Suppressor macrophage treated with lipopolysaccharide for 1 hour (primary cell): ENCODE measurements around the gene FNDC5.
A peak's percentile ranks its signal among the peaks of the same experiment; 100 is the strongest.

Experiments used
- DNase-seq, 3 donors: peaks; one replicate each; pipeline ENCODE4 v3.0.0-alpha.2; 2020 to 2022

FNDC5 gene

DNA sequence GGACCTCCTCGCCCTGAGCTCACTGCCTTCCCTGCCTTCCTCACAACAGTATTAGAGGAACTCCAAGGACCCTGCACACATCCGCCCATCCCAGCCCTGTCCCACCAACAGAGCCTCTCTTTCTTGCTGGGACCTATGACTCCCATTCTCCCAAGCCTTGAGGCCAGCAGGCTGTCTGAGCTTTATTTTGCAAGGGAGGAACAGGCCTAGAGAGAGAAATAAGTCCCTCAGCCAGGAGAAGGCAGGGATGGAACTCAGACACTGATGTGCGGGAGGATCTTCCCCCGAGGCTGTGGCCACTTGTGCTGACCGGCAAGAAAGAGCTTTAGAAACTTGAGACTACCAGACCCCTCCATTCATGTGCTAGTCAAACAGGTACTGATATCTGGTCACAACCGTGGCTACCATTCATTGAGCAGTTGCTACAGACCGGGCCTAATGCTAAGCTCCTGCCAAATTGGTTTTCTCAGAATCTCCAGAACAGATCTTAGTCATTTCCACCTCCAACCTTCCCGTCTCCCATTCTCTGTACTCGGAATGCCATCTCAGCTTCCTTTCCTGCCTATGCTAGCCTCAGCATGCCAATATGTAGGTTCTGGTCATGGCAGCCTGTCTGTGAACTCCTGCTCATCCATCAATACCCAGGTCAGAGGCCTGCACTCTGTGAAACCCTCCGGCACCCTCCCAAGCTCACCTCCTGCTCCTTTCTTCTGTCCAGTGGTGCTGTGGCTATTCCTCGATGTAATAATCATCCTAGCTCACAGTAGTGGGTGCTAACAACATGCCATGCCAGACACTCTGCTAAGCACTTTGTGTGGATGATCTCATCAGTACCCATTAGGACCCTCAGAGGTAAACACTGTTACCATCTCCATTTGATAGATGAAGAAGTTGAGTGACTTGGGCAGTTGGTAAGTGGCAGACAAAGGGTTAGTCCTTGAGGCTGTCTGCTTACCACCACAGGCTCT, 26.7 kb upstream of the FNDC5 start:
- DNase-seq = no peak

DNA sequence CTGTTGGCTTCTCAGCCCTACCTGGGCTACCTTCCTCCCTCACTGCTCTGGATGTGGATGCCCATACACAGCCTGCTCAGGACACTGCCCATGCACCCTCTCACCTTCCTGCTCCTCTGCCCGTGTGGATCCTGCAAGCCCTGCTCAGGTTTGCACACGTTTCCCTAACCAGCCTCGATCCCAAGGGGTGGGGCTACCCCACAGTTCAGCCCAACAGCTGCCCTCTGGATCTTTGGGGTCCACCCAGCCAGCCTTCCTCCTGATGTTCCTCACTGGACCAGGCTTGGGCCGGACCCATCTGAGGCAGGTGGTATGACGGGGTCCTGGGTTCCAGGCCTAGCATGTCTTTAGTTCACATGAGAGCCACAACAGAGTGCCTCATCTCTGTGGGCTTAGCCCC, 25.7 kb upstream of the FNDC5 start:
- DNase-seq = no peak

DNA sequence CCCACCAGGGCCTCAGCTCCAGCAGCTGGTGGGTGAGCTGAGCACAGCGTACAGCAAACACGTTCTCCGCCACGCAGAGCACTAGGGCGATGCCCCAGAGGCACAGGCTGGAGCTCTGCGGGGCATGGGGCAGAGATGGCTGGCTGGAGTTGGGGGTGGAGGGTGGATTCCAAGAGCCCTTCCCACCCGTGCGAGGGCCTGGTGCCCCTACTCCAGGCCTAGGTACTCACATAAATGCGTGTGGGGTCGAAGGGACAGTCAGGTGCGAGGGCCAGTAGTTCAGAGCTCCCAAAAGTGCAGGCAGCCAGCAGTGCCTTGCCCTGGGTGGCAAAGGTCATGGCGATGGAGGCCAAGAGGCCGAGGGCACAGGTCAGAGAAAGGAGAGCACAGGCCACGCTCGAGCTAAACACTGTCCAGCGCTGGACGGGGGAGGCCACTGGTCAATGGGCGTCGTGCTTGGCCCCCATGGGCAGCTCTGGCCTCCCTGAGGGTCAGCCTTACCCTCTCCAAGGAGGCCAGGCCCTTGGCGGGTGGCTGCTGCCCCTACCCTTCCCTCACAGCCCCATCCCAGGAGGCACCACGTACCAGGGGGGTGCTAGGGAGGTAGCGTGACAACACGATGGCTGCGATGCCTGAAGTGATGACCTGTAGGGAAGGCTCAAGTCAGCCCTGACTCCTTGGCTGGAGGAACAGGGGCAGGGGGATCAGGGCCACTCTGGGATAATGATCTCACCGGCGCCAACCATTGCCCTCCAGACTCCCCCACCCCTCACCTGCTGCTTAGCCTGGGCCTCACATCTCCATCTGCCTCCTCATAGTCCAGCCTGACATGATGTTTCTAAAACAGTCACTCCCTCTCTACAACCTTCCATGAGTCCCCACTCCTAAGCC, 24.9 kb upstream of the FNDC5 start:
- no peak for DNase-seq

DNA sequence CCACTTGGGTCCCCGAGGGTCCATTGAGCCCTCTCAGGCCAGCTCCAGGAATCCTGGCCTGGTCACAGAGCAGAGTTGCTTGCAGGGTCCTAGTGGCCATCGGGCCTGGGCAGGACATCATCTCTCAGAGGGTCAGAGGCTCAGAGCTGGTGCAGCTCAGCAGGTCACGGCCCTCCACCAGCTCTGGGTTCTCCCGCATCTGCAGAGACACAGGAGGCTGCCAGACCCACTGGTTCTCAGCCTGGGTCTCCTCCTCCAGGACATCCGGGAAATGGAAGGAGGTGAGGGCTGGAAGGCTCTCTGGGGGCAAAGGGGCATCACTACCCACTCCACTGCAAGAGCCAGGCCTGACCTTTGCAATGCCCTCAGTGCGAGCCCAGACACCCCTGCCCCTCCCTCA, 24.0 kb upstream of the FNDC5 start:
- DNase-seq = no peak

DNA sequence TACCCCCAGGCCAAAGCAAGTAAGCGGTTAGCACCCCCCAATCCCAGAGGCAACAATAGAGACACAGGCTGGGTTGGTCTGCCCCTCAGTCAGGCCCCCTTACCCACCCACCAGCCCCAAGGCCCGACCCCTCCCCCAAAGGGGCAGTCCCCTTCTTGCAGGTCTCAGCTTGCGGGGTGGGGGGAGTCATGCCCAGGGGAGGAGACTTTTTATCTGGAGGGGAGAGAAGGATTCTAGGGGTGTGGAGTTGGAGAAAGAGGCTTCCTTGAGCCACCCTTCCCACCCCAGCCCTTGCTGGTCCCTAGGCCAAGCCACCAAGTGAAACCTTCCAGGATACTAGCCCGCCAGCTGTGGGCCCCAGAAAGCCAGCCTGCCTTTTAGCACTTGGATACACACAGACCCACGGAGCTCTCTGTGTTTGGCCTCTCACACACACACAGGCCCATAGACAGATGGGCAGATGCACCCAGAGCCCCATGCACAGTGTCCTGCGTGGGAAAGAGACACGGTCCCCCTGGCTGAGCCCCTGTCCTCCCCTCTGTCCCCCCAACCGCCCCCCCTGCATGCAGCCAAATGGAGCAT, 23.4 kb upstream of the FNDC5 start:
- DNase-seq = no peak

DNA sequence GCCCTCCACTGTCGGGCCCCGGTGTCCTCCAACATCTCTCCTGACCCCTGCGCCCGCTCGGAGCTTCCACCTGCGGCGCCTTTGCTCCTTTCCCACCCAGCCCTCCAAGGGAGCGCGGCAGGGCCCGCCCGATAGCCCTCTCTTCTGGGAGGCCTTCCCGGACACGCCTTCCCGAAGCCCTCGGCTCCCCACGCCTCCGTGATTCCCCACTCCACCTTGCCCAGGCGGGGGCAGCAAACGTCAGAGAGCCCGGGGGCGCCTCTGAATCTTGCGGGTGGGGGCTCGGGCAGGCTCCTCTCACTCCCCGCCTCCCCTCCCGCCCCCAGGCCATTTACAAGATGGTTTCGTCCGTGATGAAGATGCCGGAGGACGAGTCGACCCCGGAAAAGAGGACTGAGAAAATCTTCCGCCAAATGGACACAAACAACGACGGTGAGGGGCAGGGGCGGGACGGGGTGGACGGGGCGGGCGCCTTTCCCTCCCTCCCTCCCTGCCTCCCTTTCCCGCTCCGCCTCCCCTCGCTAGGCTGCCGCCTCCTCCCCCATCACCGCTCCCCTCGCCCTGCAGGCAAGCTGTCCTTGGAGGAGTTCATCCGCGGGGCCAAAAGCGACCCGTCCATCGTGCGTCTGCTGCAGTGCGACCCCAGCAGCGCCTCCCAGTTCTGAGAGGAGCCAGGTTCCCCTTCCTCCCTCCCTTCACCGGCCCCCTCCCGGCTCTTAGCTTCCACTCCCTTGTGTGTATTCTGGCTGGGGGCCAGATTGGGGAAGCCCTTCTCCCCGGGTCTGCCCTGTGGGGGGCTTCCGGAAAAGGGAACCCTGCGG, 22.7 kb upstream of the FNDC5 start:
- peak in 1 of 3 donors; percentile 43 for DNase-seq

DNA sequence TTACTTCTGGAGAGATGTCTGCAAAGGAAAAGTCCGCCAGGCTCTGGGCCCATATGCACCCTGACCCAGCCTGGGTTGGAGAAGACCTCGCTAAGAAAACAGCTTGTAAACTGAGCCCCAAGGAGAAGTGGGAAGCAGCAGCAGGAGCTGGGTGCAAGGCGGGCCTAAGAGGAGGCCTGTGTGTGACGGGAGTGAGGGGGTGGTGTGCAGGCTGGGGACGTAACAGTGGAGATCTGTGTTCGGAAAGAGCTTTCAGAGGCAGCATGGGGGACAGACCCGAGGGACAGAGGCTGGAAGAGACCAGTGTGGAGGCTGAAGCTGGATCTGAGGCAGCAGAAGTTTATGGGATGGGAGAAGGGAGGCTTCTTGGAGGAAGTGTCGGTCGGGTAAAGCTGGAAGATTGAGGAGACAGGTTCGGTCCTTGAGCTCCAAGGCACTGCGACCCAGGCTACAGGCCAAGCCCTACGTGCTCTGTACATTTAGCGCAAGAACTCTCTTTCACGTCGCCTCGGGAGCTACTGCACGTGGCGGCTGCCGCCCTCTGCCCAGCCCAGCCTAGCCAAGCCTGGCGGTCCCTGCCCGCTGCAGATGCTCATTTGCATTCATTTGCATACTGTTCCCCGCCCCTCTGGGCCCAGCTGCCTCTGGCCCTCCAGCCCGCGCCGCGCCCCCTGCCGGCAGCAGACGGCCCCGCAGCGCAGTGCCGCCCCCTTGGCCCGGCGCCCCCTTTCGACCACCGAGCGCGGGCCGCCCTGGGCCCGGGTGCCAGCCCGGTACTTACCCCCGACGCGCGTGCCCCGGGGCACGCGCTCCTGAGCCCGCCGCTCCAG, 21.9 kb upstream of the FNDC5 start:
- peak; percentile 47 to 67 (median 55) for DNase-seq

DNA sequence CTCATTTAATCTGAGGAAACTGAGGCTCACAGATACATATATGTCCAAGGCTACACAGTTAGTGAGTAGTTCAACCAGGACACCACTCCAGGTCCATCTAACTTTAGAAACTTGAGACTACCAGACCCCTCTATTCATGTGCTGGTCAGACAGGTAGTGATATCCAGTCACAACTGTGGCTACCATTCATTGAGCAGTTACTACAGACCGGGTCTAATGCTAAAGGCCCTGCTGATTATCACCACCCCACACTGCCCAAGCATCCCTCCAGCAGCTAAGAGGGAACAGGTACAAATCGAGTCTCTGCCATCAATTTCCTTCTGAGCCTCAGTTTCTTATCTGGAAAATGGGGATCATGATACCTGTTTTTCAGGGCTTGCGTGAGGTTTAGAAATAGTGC, 20.9 kb upstream of the FNDC5 start:
- DNase-seq = no peak

DNA sequence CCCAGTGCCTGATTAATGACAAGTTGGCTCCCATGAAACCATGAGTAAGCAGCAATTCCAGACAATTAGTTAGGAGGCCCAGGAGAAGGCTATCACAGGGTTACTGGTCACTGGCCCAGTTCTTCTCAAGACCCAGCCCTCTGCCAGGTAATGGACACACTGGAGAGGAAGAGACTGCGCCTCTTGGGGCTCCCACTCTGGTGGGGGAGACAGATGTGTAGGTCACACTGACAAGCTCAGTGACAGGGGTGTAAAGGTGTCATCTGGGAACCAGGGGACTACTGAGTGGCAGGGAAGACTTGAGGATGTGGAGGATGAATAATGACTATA, 20.5 kb upstream of the FNDC5 start:
- DNase-seq = no peak

DNA sequence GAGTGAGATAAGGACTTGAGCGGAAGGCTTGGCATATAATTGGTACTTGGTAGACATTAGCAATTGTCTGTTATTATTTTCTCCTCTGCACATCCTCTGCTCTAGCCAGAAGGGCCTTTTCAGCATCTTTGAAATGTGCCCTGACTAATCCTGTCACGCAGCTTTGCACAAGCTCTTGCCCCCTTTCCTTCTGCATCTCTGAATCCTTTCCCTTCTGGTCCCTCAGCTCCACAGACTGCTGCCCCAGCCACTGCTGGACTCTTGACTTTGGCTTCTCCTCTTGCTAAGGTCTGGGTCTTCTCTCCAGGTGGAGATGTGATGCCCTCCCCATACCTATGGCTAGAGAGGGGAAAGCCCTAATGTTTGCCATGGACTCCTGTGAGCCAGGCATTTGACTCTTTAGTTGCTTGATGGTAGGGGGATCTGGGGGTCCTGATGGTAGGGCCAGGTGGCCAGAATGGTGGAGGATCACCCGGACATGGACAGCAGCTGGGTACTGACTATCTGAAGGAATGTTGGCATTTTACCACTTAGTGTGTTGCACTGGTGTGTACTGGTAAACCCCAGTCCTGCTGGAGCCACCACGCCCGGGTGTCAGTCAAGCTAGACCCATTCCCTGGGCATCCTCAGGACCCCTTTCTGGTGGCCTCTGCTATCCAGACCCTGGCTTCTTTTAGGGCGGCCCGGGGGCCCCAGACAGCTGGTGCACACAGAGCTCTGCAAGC, 20.0 kb upstream of the FNDC5 start:
- no peak for DNase-seq

DNA sequence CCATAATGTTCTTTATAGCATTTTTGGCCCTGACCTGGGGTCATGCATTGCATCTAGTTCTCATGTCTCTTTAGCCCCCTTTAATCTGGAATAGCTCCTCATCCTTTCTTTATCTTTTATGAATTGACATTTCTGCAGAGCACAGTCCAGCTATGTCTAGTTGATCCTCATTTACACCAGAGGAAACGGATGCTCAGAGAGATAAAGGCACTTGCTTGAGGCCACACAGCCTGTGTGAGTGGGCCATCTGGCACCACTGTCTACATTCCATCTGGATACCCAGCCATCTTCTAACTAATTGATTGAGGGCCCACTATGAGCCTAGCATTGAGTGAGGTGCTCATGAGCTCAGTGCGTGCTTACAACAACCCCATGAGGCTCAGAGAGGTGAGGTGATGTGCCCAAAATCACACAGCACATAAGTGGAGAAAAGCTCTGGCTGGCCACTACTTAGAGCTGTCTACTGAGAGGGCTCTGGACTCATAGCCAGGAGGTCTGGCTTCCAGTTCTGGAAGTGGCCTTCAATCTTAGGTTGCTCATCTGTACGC, 19.1 kb upstream of the FNDC5 start:
- DNase-seq = no peak

DNA sequence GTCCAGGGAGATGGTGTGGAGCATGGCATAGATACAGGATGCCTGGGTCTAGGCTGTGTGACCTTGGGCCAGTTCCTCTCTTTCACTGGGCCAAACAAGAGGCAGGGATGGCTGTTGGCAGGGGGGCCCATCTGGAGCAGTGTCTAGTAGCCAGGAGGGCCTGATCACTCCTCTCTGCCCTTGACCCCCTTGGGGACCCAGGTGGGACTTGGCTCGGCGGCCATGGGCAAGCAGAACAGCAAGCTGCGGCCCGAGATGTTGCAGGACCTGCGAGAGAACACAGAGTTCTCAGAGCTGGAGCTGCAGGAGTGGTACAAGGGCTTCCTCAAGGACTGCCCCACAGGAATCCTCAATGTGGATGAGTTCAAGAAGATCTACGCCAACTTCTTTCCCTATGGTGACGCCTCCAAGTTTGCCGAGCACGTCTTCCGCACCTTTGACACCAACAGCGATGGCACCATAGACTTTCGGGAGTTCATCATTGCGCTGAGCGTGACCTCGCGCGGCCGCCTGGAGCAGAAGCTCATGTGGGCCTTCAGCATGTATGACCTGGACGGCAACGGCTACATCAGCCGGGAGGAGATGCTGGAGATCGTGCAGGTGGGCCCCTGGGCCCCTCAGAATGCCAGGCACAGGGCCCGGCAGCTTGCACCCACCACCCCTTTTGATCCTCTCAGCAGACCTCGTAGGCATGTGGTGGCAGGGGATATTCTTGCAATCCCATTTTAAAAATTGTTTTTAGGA, 18.1 kb upstream of the FNDC5 start:
- no peak for DNase-seq

DNA sequence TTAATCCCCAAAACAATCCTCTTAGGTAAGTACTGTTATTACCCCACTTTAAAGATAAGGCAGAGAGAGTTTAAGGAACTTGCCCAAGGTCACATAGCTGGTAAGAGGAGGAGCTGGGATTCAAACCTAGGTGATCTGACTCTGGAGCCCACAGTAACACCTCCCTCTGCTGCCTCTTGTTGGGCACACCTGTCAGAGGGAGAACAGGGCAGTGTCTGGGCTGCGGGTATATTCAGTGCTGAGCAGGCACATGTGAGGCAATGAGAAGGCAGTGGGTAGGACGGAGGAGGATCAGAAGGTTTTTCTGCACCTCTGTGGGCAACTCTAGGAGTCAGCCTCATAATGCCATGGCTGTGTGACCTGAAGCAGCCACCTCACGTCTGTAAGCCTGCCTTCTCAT, 17.4 kb upstream of the FNDC5 start:
- DNase-seq = no peak

DNA sequence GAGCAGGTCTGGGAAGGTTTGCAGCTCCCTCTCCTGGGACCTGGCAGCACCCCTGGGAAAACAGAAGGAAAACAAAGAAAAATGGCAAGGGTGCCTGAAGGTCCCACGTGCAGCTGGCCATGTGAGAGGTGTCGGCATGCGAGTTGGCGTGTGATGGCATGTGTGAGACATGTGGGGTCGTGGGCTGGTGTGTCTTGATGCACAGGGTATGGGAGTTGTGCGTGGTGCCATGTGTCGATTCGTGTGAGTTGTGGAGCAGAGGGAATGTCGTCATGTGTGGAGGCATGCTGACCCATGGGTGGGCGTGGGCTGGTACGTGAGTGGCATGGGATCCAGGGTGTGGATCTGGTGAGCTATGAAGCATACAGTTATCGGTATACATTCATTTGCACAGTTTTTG, 16.9 kb upstream of the FNDC5 start:
- no peak for DNase-seq

DNA sequence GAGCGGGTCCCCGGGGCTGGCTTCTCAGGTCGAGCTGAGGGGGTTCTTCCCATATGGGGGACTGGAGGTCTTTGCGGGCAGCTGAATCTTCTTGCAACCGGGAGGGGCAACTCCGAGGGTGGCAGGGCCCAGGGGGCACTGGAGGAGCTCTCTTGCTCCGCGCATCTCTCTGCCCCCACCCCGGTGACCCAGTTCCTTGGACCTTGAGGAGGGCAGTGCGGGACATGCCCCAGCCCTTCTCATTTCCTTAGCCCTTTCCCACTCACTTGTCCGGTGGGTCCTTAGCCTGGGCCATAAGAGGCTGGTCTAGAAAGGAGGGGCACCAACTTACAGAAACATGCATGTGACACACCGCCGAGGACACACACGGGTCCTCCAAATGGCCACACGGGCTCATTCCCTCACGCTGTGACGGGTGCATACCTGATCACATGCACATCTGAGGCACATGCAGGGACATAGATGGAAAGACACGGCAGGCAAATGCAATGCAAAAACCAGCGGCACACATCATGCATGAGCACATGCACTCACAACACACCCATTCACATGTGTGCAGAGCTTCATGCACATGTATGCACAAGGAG, 16.2 kb upstream of the FNDC5 start:
- DNase-seq = no peak

DNA sequence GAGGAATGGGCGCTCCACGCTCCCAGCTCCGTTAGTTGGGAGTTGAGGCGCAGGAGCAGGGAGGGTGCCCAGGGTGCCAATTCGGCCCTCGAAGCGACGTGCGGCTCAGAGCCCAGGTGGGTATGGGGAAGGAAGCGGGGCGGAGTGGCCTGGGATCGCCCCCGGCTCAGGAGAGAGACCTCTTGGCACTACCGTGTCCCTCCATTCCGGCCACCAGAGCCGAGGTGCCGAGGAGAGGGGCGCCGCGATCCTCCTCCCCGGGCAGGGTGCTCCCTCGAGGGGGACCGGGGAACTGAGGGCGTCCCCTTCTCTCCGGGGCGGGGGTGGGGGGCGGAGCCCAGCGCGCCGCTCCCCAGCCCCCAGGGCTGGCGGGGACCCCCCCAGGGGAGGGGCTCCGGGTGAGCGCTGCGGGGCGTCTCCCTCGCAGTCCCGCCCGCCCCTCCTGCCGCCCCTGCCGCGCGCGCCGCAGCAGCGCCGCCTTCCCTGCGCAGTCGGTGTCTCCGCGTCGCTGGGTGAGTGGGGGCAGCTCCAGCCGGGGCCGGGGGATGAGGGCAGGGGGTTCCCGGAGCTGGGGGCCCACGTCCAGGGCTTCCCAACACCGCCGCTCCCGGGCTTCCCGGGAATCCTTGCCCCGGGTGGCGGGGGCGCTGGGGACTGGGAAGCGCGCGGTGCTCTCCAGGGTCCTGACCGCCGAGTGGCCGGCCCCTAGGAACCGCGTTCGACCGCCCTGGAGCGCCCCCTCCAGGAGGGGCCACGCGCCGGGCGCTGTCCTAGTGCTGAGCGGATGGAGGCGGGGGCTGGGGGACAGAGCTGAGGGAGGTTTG, 15.5 kb upstream of the FNDC5 start, which contains the start of gene HPCA:
Gene HPCA (plus strand): TSS at position 488 of the 824 bp plus-strand sequence. CDS start 2,408 bp downstream, outside the sequence.
- DNase-seq = peak; percentile 57 to 88 (median 69)

DNA sequence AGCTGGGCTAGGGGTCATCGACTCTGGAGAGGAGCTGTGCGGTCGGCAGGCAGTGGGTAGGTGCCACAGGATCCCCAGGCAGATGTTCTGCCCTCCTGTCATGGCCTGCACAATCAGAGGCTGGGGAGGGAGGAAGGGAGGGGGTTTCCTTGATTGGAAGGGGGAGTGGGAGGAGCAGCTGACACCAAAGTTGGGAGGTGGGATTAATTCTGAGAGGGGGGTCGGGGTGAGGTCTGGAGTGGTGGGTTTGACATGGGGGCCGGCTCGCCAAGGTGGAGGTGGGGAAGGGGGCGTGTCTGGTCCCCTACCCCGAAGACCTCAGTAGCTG, 14.9 kb upstream of the FNDC5 start:
- DNase-seq = no peak

DNA sequence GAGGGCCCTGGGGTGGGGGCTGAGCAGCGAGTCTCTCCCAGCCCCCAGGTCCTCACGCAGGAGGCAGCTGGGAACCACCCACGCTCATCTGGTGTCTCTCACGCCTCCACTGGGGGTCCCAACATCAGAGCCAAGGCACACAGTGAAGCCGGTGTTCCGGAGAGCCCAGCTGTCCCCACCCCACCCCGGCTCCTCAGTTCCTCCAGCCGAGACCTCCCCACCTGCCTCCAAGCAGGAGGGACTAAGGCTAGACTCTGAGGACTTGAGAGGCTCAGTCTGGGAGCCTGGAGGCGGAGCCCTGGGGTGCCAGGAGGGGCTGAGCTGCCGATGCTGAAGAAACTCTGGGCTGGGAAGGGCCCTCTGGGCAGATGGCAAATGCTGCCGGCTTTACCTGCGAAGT, 14.0 kb upstream of the FNDC5 start:
- DNase-seq = no peak

DNA sequence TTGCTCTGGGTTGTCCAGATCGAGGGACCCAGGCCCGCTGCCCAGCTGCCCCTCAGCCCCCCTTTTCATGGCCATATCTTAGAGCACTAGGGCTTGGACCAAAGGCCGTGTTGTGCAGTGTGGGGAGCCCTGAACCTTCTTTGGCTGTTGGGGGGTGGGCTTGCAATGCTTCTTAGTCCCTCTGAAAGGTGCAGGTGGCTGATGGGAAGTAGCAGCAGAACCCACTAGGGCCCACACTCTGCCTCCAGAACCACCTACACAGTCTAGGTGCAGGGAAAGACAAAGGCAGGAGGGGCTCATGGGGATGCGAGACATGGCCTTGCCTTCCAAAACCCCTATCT, 13.3 kb upstream of the FNDC5 start:
- no peak for DNase-seq
